GM18505 (cell line): ENCODE data around the gene RTN1.

Experiments
- ATAC-seq: cut with Tn5 transposase; IDR thresholded peaks from one replicate; pipeline ENCODE4 v1.9.1; 2021; ENCODE audit not compliant: unreplicated experiment
- POLR2A ChIP-seq: IDR thresholded peaks from 4 replicates; pipeline ENCODE4 v1.6.1; 2011; ENCODE audit warnings: borderline replicate concordance; ENCODE audit not compliant: insufficient read depth, insufficient read length; ENCODE audit errors: extremely low read depth

RTN1 gene

GRCh38 chr14:59871166-59871495, 555 bp upstream of the RTN1 start:
- no peak for ATAC-seq
- TF ChIP-seq POLR2A, result no peak

GRCh38 chr14:59869381-59870255, 958 bp downstream of the RTN1 start:
- ATAC-seq, result no peak
- no peak for TF ChIP-seq POLR2A

- no peak for TF ChIP-seq POLR2A
- no peak for ATAC-seq
These were observed 2.6 kb downstream of the RTN1 start for GRCh38 chr14:59868021-59868420.

DNA sequence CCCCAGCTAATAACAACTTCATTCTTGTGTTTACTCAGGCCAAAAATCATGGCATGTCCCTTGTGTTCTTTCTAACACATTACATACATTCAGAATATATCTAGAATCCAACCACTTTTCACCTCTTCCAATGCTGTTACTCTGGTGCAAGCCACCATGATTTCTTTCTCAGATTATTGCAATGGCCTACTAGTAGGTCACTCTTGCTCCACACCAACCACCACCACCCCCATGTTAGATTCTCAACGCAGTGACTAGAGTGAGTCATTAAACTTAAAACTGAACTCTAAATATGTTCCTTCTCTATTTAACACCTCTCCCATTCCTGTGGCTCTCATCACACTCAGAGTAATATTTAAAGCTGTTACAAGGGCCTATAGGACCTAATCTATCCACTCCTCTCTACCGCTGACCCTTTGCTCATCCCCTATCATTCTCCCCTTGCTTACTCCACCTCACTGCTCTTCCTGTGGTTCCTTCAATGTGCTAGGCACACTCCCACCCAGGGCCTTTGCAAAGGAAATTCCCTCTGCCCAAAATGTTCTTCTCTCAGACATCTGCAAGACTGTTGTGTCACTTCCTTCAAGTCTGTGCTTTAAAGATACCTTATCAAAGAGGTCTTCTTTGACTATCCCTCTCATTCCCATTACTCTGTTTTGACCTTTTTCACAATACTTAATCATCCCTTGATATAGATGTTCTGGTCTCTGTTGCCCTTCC, 6.6 kb downstream of the RTN1 start:
- TF ChIP-seq POLR2A, result no peak
- ATAC-seq, result no peak

- no peak for ATAC-seq
- TF ChIP-seq POLR2A, result no peak
These were observed 13.2 kb downstream of the RTN1 start for GRCh38 chr14:59857328-59857727.

DNA sequence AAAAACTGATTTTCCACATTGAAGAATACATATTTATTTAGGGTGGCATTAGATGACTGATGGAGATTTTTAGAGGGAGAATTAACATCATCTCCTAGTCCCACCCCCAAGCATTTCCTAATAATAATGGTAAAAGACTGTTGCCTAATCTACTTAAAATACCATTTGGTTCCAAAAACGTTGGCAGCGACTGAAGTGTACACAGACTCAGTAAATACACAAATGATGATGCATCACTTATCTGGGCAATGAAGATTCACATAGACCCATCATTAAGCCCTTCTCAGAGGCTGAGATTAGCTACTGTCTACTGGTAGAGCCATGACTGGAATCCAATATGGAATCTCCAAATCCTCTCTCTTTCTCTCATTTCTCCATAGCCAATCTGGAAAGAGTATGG, 18.2 kb downstream of the RTN1 start:
- no peak for ATAC-seq
- TF ChIP-seq POLR2A, result no peak

DNA sequence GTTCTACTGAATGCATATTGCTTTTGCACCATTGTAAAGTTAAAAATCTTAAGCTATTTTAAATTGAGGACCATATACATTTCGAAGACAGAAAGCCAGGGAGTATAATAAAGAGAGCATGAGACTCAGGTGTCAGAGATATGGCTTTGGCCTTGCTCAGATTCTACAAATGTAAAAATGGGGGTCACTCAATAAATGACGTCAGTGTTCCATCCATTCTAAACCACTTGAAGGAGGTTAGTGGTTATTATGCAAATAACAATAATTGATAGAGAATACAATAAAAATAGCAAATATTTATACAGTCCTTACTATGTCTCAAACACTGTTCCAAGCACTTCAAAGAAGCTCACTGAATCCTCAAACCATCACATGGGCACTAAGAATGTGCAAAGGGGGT, 20.1 kb downstream of the RTN1 start:
- no peak for TF ChIP-seq POLR2A
- no peak for ATAC-seq

GRCh38 chr14:59849411-59850130, 21.0 kb downstream of the RTN1 start:
- no peak for TF ChIP-seq POLR2A
- ATAC-seq, result no peak

- ATAC-seq, result no peak
- no peak for TF ChIP-seq POLR2A
These were observed 21.9 kb downstream of the RTN1 start for GRCh38 chr14:59848671-59849070.

- TF ChIP-seq POLR2A, result no peak
- no peak for ATAC-seq
These were observed 22.9 kb downstream of the RTN1 start for GRCh38 chr14:59847711-59848110.

- no peak for ATAC-seq
- TF ChIP-seq POLR2A, result no peak
These were observed 24.0 kb downstream of the RTN1 start for GRCh38 chr14:59846595-59846994.

GRCh38 chr14:59845245-59845644, 25.3 kb downstream of the RTN1 start:
- ATAC-seq, result no peak
- no peak for TF ChIP-seq POLR2A

DNA sequence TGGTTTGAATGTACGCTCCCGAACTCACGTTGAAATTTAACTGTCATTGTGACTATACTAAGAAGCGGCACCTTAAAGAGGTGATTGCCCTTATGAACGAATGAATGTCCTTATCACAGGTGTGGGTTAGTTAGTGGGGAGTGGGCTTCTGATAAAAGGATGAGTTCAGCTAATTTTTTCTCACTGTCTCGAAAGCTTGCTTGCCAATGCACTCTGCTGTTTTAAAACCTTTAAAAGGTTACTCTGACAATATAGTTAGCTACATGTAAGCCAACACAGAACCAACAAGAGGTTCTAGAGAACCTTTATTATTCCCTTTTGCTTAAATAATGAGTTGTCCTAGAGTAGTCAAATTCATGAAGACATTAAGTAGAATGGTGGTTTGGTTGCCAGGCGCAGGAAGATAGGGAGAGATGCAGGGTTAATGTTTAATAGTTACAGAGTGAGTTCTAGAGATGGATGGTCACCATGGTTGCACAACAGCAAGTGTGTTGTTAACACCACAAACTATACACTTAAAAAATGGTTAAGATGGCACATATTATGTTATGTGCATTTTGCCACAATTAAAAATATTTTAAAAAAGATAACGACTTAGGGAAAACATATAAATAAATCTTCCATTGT, 26.3 kb downstream of the RTN1 start:
- no peak for TF ChIP-seq POLR2A
- ATAC-seq, result no peak
